ENCODE measurements around the gene TBC1D2B.

- TF ChIP-seq MXI1 (conservative IDR thresholded peaks at IDR 0.05; ENCODE audit: poor library complexity, severe bottlenecking) (no peak), EZH2 (IDR thresholded peaks at IDR 0.05; ENCODE audit: borderline replicate concordance, insufficient read depth, low read length, poor library complexity, severe bottlenecking) (no peak), CTCF (IDR thresholded peaks at IDR 0.05; ENCODE audit: poor library complexity, severe bottlenecking) (no peak), REST (IDR thresholded peaks at IDR 0.05; ENCODE audit: borderline replicate concordance) (no peak), RAD21 (conservative IDR thresholded peaks at IDR 0.05) (no peak), POLR2AphosphoS5 (IDR thresholded peaks at IDR 0.05) (no peak), TAF1 (IDR thresholded peaks at IDR 0.05; ENCODE audit: low read depth) (no peak), SMC3 (conservative IDR thresholded peaks at IDR 0.05; ENCODE audit: poor library complexity) (no peak)
Measured at GRCh38 chr15:78000927-78001249, 76.6 kb downstream of the TBC1D2B start.

Data from neural cell (in vitro differentiated cells).